A549 (cell line): ENCODE measurements around the gene ALAS1. TPM values are rescaled to one million over a fixed set of nuclear protein-coding genes. Genes with fewer than 3 reads are reported as not detected.

Source experiments
- ATAC-seq, 2 experiments: fragments of 200-7000 bp in 1 of 2; fragments of >200 bp in 1 of 2; cut with Nextera tagmentation in 1 of 2; cut with Tn5 transposase in 1 of 2; 3 replicates each; pipeline versions ENCODE4 v1.8.0 to v1.9.1; 2018 to 2020; ENCODE audit warnings: mild to moderate bottlenecking in 1 of 2, moderate library complexity in 1 of 2
- CTCF ChIA-PET: fragments of 300-600 bp; sonication (Branson Sonifier 250); formaldehyde crosslinking; extraction: SDS; loops from one replicate; lab custom pipeline; 2021; ENCODE audit warnings: antibody characterized with exemption, inconsistent platforms; lab: Yijun Ruan, JAX
- POLR2A ChIA-PET: fragments of 350-600 bp; formaldehyde crosslinking; extraction: SDS; loops from one replicate; lab custom pipeline; 2021; ENCODE audit warnings: antibody characterized with exemption, inconsistent platforms; lab: Yijun Ruan, JAX
- DNase-seq, 2 experiments: peaks; one replicate each; pipeline versions ENCODE4 v3.0.0 to v3.0.0-alpha.2; 2011 to 2016; ENCODE audit warnings: low read depth in 1 of 2, low spot score in 1 of 2
- FAIRE-seq: peaks from 2 replicates; lab custom pipeline; 2011; peaks lifted over from hg19 to GRCh38; lab: Jason Lieb, UNC
- H3K27ac ChIP-seq, 2 experiments: fragments of >200 bp; sonication (Bioruptor Twin); formaldehyde crosslinking; 3 replicates each; pipeline ENCODE4 v1.5.1; 2016 to 2017
- H3K4me1 ChIP-seq: fragments of >200 bp; sonication (Bioruptor Twin); formaldehyde crosslinking; 3 replicates; pipeline ENCODE4 v1.6.1; 2016
- H3K4me2 ChIP-seq: fragments of >200 bp; sonication (Bioruptor Twin); formaldehyde crosslinking; 3 replicates; pipeline ENCODE4 v1.6.1; 2016
- H3K4me3 ChIP-seq: fragments of >200 bp; sonication (Bioruptor Twin); formaldehyde crosslinking; 3 replicates; pipeline ENCODE4 v1.5.1; 2016
- H3K9me3 ChIP-seq: fragments of >200 bp; sonication (Bioruptor Twin); formaldehyde crosslinking; 3 replicates; pipeline ENCODE4 v1.6.1; 2016
- BCL3 ChIP-seq: fragments of >200 bp; sonication (Bioruptor Twin); formaldehyde crosslinking; IDR thresholded peaks from 3 replicates; pipeline ENCODE4 v1.6.1; 2016
- CBX2 ChIP-seq: fragments of 200-600 bp; sonication (generic); IDR thresholded peaks from 2 replicates; pipeline ENCODE4 v1.6.1; 2016; ENCODE audit warnings: low read depth, mild to moderate bottlenecking, borderline replicate concordance
- CBX8 ChIP-seq: fragments of 200-600 bp; sonication (generic); IDR thresholded peaks from 2 replicates; pipeline ENCODE4 v1.6.1; 2016
- E2F6 ChIP-seq: IDR thresholded peaks from 2 replicates; pipeline ENCODE4 v1.6.1; 2012; ENCODE audit warnings: low read depth, borderline replicate concordance
- ELK1 ChIP-seq: fragments of 150-350 bp; IDR thresholded peaks from 2 replicates; pipeline ENCODE4 v1.6.1; 2014; ENCODE audit warnings: low read depth, mild to moderate bottlenecking, low read length
- EP300 ChIP-seq, 2 experiments: fragments of >200 bp; sonication (Bioruptor Twin); formaldehyde crosslinking; IDR thresholded peaks; 2 replicates in 1 of 2; 3 replicates in 1 of 2; pipeline ENCODE4 v1.6.1; 2016 to 2017
- FOSB ChIP-seq: fragments of 250-450 bp; sonication (Bioruptor Pico); IDR thresholded peaks from 2 replicates; pipeline ENCODE4 v1.5.0; 2020; ENCODE audit warnings: mild to moderate bottlenecking, moderate library complexity
- GATA3 ChIP-seq: IDR thresholded peaks from 2 replicates; pipeline ENCODE4 v1.6.1; 2012; ENCODE audit warnings: borderline replicate concordance
- HMGXB4 ChIP-seq: fragments of 250-450 bp; sonication (Bioruptor Pico); IDR thresholded peaks from 2 replicates; pipeline ENCODE4 v1.5.0; 2021; ENCODE audit warnings: mild to moderate bottlenecking, moderate library complexity, borderline replicate concordance
- HOXA7 ChIP-seq: fragments of 250-450 bp; sonication (Bioruptor Pico); IDR thresholded peaks from 2 replicates; pipeline ENCODE4 v1.5.0; 2020; ENCODE audit warnings: mild to moderate bottlenecking, moderate library complexity
- HOXB5 ChIP-seq: fragments of 250-450 bp; sonication (Bioruptor Pico); IDR thresholded peaks from 2 replicates; pipeline ENCODE4 v1.5.0; 2020; ENCODE audit warnings: mild to moderate bottlenecking, moderate library complexity
- JUN ChIP-seq, 2 experiments: fragments of >200 bp; sonication (Bioruptor Twin); formaldehyde crosslinking; IDR thresholded peaks; 2 replicates in 1 of 2; 3 replicates in 1 of 2; pipeline ENCODE4 v1.6.1; 2016 to 2017
- JUNB ChIP-seq: fragments of >200 bp; sonication (Bioruptor Twin); formaldehyde crosslinking; IDR thresholded peaks from 2 replicates; pipeline ENCODE4 v1.6.1; 2016
- KDM1A ChIP-seq: fragments of 200-600 bp; sonication (generic); IDR thresholded peaks from 2 replicates; pipeline ENCODE4 v1.6.1; 2016; ENCODE audit warnings: low read depth, mild to moderate bottlenecking
- KDM5A ChIP-seq: fragments of 200-600 bp; sonication (generic); IDR thresholded peaks from 2 replicates; pipeline ENCODE4 v1.6.1; 2016; ENCODE audit warnings: antibody characterized with exemption, mild to moderate bottlenecking
- MAX ChIP-seq: IDR thresholded peaks from 2 replicates; pipeline ENCODE4 v1.6.1; 2012
- NPAS2 ChIP-seq: fragments of 250-450 bp; sonication (Bioruptor Pico); IDR thresholded peaks from 2 replicates; pipeline ENCODE4 v1.8.0; 2022; ENCODE audit warnings: mild to moderate bottlenecking, moderate library complexity, borderline replicate concordance
- PHF8 ChIP-seq: fragments of 200-600 bp; sonication (generic); IDR thresholded peaks from 2 replicates; pipeline ENCODE4 v1.6.1; 2016; ENCODE audit warnings: low read depth, mild to moderate bottlenecking, antibody characterized with exemption, moderate library complexity, borderline replicate concordance
- RFX5 ChIP-seq: fragments of 450-650 bp; IDR thresholded peaks from 2 replicates; pipeline ENCODE4 v1.7.1; 2014; ENCODE audit warnings: antibody characterized with exemption, mild to moderate bottlenecking, moderate library complexity
- ZFP36 ChIP-seq: fragments of 450-650 bp; IDR thresholded peaks from 2 replicates; pipeline ENCODE4 v1.6.1; 2014; ENCODE audit warnings: borderline replicate concordance; ENCODE audit not compliant: partially characterized antibody
- WGBS: methylation state at CpG from one replicate; pipeline ENCODE4 v1.1.6; 2017; ENCODE audit errors: missing lambda C conversion rate; 5-methylcytosine and 5-hydroxymethylcytosine counted together
- polyA plus RNA-seq, 4 experiments: library from polyadenylated mRNA; depleted of rRNA in 3 of 4; stranded (reverse); fragments of >200 nt; fragmentation: RNase III in 1 of 4; extraction: RNeasy Plus Mini Kit Qiagen cat#74134 plus additional on column Dnase treatment in 1 of 4; gene quantifications; 2 replicates in 3 of 4; 3 replicates in 1 of 4; pipeline ENCODE4 v1.2.3, GENCODE V29; 2011 to 2017

The ALAS1 gene
- polyA plus RNA-seq, 2 of the 4 experiments (the other 2 are of a cell fraction) = 56.8 to 63.7 TPM

GRCh38 chr3:52250122-52250521, 52.2 kb downstream of the ALAS1 start:
- ATAC-seq (no peak), FAIRE-seq (no peak)
- H3K9me3 ChIP-seq = no peaks in the 10 kb centered on the region
- WGBS = no CpG with 5 or more reads among the region's 1 CpG
- TF ChIP-seq ELK1 (no peak), GATA3 (no peak), JUN (IDR thresholded peaks at IDR 0.05) (no peak)
- TF ChIP-seq, all 56 proteins: peak for 0
- Histone ChIP-seq H3K4me1 (peaks cover 2% of the 10 kb centered on the region; the same call in 2 of the 3 replicates), H3K4me3 (no peak overlapping the region), H3K27ac (no peak overlapping the region), H3K4me2 (no peak overlapping the region)
- ChIA-PET CTCF (interaction anchor here (1.1 to 3.3 kb wide), 2 partner anchors 13 to 41 kb away, joined by 3 to 19 read pairs; partner anchors contain the start of gene TWF2), POLR2A (no interaction called here)
- DNase-seq = no peak

GRCh38 chr3:52253314-52254304, 55.6 kb downstream of the ALAS1 start:
- CTCF ChIA-PET = interaction anchor here (0.5 to 2.7 kb wide), 2 partner anchors 22 to 86 kb away, joined by 5 to 13 read pairs; no protein-coding TSS in a partner anchor

GRCh38 chr3:52254608-52255007, 56.6 kb downstream of the ALAS1 start:
- TF ChIP-seq EP300 (IDR thresholded peaks at IDR 0.05) (no peak), HMGXB4 (CRISPR knock-in tag) (no peak), JUNB (no peak), HOXA7 (no peak), CBX8 (no peak), NPAS2 (no peak), KDM1A (no peak), KDM5A (no peak), PHF8 (no peak), BCL3 (no peak), CBX2 (no peak), HOXB5 (no peak), ZFP36 (no peak), MAX (no peak), JUN (IDR thresholded peaks at IDR 0.05) (no peak), FOSB (CRISPR knock-in tag) (no peak)
- Histone ChIP-seq H3K4me3 (no peak overlapping the region), H3K4me1 (no peaks in the 10 kb centered on the region), H3K27ac (no peak overlapping the region), H3K9me3 (no peaks in the 10 kb centered on the region), H3K4me2 (no peak overlapping the region)
- no peak for ATAC-seq
- 94% methylated on average over 9 of the region's 9 CpGs for WGBS
- no peak for DNase-seq
- ChIA-PET CTCF (no interaction called here), POLR2A (no interaction called here)
- FAIRE-seq = no peak

More at GRCh38 chr3:52253314-52254304, 55.6 kb downstream of the ALAS1 start:
- no peaks in the 10 kb centered on the region for H3K9me3 ChIP-seq
- no peak for DNase-seq
- no peak overlapping the region for H3K27ac ChIP-seq
- no peak overlapping the region for H3K4me3 ChIP-seq
- no peak overlapping the region for H3K4me2 ChIP-seq
- no peak for TF ChIP-seq RFX5
- TF ChIP-seq E2F6 = no peak
- TF ChIP-seq EP300 (IDR thresholded peaks at IDR 0.05) = no peak
- POLR2A ChIA-PET = interaction anchor here (0.6 kb wide), 1 partner anchor 24 kb away, joined by 3 read pairs; no protein-coding TSS in a partner anchor
- no peak for FAIRE-seq
- ATAC-seq = no peak
- WGBS = 91% methylated on average over 9 of the region's 12 CpGs
- no peaks in the 10 kb centered on the region for H3K4me1 ChIP-seq
